NCI-H2171 treated with DMSO at 0.1 percent for 48 hours (cell line): ENCODE results near the gene COL9A1.

ENCODE experiments used
- DNase-seq: peaks from one replicate; lab custom pipeline; 2025; lab: John Stamatoyannopoulos, UW

Gene COL9A1

DNA sequence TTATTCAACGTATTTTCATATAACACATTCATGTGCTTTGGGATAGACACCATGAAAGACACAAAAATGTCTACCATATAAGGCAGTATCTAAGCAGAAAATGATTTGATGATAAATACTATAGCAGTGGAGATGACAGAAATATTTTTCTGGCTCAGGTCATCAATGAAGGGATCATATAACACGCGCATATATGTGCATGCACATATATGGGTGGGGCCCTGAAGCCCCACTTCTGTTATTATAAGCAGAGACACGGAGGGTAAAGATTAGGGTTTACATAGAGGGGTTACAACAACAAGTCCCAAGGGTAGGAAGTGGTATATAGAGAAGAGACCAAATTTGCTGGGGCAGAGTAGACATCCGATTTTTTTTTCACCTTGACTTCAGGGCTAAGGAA lies 16.0 kb downstream of the COL9A1 start:
- DNase-seq, result no peak

DNA sequence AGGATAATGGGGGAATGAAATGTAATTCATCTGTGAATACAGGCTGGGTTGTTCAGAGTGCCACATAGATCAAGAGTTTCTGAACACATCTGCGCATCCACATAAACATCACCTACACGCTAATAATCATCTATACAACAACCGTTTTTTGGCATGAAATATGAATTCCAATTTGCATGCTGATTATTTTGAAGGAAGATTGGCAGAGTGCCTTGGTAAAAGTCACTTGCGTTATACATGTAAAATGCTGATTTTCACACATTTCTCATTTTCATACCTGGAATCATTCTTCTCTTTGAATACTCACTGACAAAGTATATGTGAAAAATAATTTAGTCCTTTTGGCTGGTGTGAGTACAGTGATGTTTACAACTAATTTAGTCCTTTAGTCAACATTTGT lies 17.7 kb downstream of the COL9A1 start:
- no peak for DNase-seq

DNA sequence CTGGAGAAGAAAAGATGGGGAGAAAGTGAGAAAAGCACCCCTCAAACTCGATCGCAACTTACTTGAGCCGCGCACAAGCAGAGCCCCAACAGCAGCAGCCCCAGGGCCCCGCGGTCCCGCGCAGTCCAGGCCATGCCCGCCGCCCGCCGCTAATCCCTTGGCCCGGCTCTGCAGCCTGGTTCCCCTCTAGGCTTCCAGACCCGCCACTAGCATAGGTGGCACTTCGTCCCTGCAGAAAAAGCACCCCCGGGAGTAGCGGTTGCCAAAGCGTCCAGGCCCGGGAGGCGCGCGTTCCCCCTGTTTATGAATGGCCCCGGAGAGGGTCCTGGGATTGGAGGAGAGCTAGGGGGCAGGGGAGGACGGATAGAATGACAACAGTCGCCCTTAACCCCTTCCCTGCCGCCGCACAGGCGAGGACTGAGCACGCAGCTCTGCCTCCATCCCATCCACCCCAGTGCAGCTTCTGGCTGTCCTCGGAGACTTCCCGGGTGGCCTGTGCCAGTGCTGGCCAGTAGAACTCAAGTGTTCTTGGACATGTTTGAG lies 19.9 kb downstream of the COL9A1 start:
- DNase-seq, result no peak

DNA sequence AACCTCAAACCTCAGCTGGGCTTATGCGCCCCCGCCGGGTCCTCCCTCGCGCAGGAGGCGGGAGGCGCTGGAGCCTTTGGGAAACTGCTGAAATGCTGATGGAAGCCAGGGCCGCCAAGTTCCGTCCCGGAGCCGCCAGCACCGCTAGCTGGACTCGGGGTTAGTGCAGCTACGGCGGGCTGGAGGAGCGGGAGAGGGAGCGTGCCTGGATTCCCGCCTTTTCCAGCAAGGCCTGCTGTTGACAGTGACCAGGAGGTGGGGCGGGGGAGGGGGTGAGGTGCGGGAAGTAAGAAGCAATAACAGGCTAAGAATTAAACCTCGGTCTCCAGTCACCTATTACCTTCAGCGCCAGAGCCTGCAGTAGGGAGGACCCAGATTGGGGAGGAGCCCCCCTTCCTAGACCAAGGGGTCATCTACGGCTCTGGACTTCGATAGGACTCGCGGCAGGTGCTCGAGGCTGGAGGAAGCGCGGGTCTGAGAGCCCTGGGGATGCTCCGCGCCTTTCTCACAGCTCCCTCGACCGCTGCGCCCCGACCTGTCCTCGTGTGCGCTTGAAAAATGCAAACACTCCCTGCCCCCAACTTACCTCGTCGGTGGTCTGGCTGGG lies 20.5 kb downstream of the COL9A1 start:
- DNase-seq, result no peak

DNA sequence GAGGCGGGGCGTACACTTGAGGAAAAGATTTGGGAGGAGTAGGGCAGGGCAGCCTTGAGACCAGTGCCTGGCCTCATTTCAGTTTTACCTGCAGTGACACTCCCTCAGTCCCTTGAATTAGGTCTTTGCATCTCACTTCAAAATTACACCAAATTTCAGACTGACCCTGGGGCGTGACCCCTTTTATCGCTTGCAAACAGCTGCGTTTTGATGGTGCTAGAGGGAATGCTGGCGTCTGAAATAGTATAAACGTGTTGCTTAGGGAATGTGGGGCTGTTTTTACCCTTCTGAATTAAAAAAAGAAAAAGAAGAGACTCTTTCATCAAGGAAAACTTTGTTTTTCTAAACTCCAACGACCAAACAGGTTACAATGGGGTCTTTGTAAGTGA lies 21.0 kb downstream of the COL9A1 start:
- no peak for DNase-seq

DNA sequence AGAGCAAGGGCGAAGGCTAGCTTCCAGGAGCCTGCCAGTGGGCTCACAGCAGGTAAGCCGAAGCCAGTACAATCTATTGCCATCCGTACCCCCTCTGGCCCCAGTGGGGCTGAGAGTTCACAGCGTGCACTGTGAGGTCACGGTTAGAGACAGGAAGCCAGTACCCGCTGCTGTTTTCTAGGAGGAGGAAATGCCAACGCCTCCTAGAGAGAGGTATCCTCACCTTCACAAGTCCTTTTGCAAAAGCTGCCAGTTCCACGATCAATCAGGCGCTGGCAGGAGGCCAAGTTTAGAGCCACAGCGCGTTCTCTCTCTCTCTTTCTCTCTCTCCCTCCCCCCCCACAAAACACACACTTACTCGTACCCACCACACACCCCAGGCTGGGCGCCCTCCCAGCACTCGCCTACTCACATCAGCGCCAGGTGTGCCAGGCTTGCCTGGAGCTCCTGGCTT lies 22.5 kb downstream of the COL9A1 start:
- peak; percentile 57 for DNase-seq

DNA sequence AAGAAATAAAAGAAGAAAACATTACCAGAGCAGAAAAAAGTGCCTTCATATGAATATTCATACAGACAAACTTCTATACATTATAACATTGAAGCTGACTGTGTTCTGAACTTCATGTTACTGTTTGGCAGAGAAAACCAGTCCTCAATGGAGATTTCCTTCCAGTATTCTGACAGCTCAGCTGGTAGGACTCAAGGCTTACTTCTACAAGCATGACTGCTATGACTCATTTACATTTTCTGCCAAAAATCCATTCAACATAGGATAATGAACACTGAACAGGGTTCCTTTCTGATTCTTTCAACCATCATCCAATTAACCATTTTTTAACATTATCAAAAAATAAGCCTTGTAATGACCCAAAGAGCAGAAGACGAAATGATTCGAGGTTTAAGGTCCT lies 25.4 kb downstream of the COL9A1 start:
- no peak for DNase-seq

DNA sequence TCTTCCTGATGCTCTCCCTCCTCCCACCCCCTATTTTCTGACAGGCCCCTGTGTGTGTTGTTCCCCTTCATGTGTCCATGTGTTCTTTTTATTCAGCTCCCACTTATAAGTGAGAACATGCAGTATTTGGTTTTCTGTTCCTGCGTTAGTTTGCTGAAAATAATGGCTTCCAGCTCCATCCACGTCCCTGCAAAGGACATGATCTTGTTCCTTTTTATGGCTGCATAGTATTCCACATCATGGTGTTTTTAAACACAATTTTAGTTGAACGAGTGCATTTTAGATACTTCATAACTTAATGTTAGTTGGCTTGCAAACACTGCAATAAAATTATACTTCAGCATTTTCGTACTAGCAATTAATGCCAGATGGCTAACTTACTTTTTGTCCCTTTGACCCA lies 28.5 kb downstream of the COL9A1 start:
- DNase-seq, result no peak

DNA sequence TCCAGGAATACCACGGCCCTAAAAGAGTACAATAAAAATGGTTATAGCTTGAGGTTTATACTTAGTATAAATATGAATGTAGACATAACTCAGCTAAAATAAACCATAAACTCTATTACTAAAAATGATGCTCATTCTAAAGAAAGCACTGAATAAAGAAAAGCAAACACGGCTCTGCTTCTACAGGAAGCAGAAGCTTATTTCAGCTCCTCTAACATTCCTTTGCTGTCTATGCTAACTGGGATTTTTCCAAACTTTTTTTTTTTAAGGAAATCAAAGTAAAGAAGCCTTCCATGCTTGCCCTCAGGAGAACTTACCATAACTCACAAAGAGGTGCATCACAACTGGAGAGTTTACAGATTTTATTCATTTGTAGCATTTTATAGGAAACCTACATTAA lies 30.8 kb downstream of the COL9A1 start:
- DNase-seq, result no peak

DNA sequence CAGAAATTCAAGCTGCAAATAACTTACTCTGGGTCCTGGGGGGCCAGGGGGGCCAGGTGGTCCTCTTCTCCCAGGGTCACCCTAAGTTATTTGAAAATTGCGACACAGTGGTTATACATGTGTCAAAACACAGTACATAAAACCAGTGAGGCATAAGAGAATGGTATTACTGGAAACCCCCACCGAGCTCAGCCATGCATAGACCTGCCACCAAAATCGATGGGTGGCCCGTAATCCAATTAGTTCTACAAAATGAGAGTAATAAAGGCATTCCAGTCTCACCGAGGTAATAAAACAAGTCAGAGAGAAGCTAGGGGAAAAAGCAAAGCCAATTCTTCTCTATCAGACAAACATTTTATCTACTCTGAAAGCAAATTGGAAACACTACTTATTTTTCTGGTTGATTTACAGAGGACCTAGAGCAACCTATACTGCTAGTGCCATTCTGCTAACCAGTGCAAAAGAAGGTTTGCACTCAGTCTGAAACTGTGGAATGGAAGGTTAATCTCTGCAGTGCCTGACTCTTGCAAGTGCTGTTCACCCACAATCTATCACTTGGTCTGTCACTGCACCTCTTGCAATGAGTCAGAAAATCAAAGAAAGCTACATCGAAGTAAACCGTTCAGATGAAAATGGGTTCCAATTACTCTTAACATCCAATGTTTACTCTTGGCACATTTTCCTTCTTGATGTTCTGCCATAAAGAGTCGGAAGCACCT lies 32.4 kb downstream of the COL9A1 start:
- DNase-seq, result no peak

DNA sequence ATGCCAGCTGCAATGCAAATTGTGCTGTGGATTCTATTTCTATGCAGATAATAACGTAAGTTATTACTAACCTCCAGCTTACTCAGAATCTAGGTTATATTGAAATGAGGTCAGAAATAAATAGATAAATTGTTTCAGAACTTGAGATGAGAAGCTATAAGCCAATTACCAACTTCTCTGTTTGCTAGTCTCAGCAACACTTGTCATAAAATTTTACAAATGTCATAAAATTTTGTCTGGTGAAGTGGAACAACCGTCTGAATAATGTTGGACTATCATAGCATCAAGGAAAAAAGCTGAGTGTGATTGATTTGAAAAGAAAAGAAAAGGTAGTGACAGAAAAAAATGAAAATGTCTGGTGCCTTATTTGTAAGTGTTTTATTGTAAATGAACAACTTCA lies 36.7 kb downstream of the COL9A1 start:
- DNase-seq, result no peak

DNA sequence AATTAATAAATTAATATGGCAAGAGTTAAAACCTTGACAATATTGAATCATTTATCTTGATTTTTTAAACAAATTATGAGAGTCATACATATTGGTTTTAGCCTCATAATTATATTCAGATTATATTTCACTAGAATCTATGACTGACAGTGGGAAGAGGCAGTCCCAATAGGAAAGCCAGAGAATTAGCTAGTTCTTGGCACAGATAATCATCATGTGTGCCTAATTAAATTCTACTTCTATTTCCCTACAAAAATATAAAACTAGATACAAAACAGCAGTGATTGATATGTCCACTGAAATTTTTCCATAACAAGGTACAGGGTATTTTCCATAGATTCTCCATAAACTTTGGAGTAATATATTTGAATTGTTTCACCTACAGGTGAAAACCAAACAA lies 38.6 kb downstream of the COL9A1 start:
- DNase-seq, result no peak

DNA sequence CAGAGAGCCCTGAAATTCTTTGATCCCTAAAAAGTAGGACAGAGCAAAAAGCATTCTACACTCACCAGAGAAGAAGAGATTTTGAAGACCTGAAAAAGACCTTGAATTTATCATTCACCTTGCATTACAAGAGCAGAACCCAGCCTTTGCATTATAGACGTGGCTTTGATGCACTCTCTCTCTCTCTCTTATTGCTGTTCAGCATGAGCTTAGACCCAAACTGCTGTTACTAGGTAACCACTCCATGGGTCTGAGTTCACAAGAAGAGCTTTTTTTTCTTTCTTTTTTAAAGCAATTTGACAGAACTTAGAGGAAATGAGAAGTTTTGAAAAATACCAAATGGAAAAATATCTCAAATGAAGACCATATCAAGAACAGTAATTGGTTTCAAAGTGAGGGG lies 44.4 kb downstream of the COL9A1 start:
- DNase-seq, result no peak

DNA sequence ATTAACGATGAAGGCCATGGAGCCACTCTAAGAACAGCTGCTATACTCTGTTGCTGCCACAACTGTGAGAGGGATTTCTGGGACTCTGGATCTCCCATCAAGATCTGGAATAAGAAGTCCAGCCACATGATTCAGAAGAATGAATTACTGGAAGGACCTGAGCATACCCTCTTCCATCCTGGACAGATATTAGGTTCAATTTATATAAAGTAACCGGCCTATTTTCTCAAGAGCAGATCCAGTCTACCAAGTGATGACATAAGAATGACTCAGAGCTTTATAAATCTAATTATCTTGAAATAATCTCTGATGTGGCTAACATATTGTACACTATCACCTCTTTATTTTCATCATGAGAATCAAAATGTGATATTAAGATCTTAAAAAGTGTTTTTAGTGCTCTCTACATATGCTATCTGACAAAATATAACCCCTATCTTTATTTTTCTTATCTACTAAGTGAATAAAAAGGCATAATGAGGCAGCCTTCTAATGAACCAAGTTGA lies 45.1 kb downstream of the COL9A1 start:
- DNase-seq, result no peak

DNA sequence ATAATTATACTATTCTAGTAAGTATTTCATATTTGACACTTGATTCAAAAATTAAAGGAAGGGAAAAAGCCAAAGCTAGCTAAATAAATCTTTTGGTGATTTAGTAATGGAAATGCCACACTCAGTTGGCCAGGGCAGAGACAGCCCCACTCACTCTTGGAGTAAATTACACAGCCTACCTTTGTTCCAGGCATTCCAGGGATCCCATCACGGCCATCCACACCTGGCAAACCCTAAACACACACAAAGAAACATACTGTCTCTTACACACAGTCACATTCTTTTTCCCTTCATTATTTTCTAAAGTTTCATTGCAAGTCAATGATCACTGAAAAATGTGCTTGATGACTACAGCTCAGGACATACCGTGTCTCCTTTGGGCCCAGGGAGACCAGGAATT lies 48.1 kb downstream of the COL9A1 start:
- DNase-seq, result no peak

DNA sequence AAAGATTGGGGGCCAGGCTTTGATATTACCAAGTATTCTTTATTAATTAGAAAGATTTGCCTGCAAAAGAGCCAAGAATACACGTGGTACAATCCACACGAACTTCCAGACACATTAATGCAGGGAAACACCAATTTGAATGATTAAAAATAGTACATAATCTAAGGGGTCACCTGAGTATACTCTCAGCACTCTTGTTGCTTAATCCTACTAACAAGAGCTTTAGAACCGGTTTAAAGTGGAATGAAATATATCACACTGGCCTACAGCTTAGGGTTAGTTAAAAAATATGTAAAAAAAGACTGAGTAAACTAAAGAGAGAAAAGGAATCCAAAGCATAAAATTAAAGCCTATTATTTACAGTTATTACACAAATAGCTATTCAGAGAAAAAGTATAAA lies 49.0 kb downstream of the COL9A1 start:
- no peak for DNase-seq

DNA sequence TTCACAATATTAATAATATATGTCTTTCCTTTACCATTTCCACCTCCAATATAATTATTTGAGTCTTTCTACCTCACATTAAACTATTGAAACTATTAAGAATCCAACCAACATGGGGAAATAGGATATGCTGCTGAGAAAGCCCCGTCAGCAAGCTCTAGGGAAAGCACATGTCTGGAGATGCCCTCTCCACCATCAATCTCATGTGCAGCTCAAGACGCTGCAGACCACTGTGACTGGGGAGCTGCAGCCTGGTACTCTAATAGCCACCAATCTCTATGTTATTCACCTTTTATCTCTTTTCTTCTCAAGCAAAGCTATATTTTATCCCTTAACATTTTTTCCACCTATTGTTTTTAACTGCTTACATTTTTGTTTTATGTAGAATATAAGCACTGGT lies 50.3 kb downstream of the COL9A1 start:
- DNase-seq, result no peak

DNA sequence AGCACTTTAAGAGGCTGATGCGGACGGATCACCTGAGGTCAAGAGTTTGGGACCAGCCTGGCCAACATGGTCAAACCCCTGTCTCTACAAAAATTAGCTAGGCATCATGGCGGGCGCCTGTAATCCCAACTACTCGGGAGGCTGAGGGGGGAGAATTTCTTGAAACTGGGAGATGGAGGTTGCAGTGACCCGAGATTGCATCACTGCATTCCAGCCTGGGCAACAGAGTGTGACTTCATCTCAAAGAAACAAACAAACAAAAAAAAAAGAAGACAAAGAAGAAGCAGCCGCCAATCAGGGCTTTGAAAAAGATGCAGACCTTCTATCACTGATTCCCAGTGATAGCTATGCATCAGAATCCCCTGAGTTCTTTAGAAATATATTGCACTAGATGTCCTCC lies 56.8 kb downstream of the COL9A1 start:
- DNase-seq, result no peak

DNA sequence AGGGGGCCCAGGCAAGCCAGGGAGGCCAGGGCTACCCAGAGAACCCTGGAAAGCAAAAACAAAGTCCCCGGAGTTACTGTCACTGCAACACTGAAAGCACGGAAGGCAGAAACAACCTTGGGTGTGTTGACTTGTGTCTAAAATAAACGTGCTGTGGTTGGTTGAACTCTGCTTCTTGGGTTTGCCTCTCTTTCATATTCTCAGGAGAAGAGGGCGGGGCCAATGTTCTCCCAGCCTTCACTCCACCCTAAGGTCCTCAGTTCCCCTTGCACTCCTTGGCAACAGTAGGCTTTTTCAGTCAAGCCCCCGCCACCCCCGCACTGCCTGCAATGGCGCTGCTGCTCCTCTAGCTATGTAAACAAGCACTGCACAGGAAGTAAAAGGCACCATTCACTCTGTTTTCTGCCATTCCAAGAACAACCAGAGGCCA lies 60.9 kb downstream of the COL9A1 start:
- no peak for DNase-seq

DNA sequence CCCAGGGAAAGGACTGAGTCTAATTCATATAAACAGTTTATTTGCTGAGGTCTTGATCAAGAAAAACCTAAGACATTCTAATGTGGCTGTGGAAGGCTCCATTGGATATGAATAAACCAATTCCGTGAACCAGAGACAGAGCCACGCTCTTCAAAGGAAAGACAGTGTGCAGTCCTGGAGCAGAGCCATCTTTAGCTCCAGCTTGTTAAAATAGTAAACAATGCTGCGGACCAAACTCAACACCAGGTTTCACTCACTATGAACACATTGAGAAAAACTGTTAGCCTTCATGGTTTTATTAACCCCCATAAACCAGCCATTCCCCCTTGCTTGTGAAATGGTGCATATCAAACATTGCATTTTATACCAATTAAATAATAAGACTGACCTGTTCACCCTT lies 61.9 kb downstream of the COL9A1 start:
- no peak for DNase-seq

DNA sequence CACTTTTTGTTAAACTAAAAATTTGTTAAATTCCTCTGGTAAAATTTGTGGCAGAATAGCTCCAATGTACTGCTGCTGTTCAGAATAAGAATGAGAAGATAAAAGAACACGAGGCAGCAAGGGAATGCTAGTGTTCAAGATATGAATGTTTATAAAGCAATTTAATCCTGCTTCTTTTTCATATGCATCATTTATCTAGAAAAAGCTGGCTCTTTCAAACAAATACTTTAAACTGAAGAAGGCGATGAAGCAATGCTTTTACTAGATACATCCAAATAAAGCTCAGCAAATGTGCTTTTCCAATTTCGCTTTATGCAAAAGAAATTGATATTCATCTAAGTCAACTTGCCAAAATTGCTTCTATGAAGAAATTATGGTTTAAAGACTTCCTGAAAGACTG lies 66.5 kb downstream of the COL9A1 start:
- no peak for DNase-seq

DNA sequence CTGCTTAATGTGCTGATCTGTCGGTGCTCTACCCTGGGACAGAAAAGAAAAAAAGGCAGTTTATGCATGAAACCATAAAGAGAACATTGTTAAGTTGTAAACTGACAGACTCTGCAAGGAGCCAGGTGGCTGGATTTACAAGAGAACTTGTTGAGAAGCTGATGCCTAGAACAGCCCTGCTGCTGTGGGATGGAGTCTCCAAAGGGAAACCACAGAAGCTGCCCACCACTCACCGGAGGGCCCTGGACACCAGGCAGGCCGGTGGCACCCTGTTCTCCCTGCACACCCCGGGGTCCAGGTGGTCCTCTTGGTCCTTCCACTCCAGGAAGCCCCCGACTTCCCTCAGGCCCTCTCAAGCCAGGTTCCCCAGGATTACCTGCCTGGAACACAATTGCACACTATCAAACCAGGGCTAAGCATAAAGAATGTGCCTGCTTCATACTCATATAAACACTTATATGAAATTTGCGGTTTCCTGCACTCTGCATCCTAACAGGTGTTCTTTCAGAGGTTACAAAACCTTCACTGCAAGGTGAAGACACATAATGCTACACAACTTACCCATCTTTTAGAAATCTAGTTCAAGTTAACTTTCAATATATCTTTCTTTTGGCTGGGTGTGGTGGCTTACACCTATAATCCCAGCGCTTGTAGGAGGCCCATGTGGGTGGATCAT lies 68.2 kb downstream of the COL9A1 start:
- DNase-seq, result no peak

DNA sequence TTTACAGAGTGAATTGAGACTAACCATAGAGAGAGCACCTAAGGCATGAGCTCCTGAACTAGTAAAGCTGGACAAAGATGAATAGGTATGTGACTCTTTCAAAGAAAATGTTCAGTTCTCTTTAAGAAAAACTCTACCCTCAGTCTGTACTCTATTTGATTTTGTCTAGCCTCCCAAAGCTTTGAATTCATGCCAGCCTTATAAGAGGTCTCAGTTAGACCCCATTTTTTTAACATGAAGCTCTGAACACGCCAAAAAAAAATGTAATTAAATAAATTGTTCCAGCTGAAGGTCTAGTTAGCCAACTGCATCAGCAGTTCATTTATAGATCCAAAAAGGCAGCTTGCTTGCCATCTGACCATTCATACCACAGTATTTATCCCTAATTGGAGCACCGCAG lies 71.6 kb downstream of the COL9A1 start:
- DNase-seq, result no peak
